Measurements from ENCODE around the gene CD101. TPM values are rescaled to one million over a fixed set of nuclear protein-coding genes. Genes with fewer than 3 reads are reported as not detected.

CD101 gene
- total RNA-seq, 1 experiment from 2014 or later = 1.2 TPM

GRCh38 chr1:117003223-117003875 lies 1.8 kb downstream of the CD101 start:
- Histone ChIP-seq H3K27me3 (ENCODE audit: insufficient read depth, low read length) (no peaks in the 10 kb centered on the region), H2AFZ (ENCODE audit: low read depth, low read length, poor library complexity, severe bottlenecking) (no peak overlapping the region), H3K4me2 (ENCODE audit: low read length) (no peak overlapping the region), H3K9me3 (ENCODE audit: control insufficient read depth in 1 of 2, insufficient read depth in 1 of 2, low read depth in 1 of 2, low read length in 2 of 2) (no peaks in the 10 kb centered on the region), H3K4me3 (replicated peaks in 1 of 2; ENCODE audit: low read depth in 1 of 2, low read length in 2 of 2) (no peak overlapping the region), H3K36me3 (ENCODE audit: control insufficient read depth in 1 of 2, insufficient read depth in 2 of 2, low read length in 2 of 2) (no peaks in the 10 kb centered on the region), H3K9ac (ENCODE audit: low read length) (no peak overlapping the region), H3K27ac (ENCODE audit: low read depth, low read length) (no peak overlapping the region), H3K79me2 (ENCODE audit: insufficient read depth, low read length) (no peaks in the 10 kb centered on the region), H3K9me2 (ENCODE audit: insufficient read depth) (no peaks in the 10 kb centered on the region), H3K4me1 (ENCODE audit: control insufficient read depth in 1 of 2, insufficient read depth in 2 of 2, low read length in 2 of 2) (peaks cover 0 to 5% of the 10 kb centered on the region in 2 experiments; a peak in 1 of 4 replicates), H4K20me1 (ENCODE audit: insufficient read depth) (no peaks in the 10 kb centered on the region)
- ChIA-PET CTCF (no interaction called here), POLR2A (no interaction called here), RAD21 (ENCODE audit: low non-redundant PET in 1 of 2, low total read pairs in 2 of 2, uncharacterized antibody in 2 of 2, unreplicated experiment in 2 of 2) (no interaction called here)
- intact Hi-C loops (cut with micrococcal nuclease) = no loop called here
- BruUV-seq (replicated peaks) = no TSS peak
- DNase-seq (ENCODE audit: low read depth, low spot score) = no peak
- TF ChIP-seq TCF7L2 (IDR thresholded peaks at IDR 0.05; ENCODE audit: borderline replicate concordance, extremely low read depth, insufficient read depth, insufficient read length) (no peak), CEBPB (IDR thresholded peaks at IDR 0.05; ENCODE audit: low read depth) (no peak), CBX3 (IDR thresholded peaks at IDR 0.05; ENCODE audit: low read depth) (no peak), SIN3A (IDR thresholded peaks at IDR 0.05; ENCODE audit: low read depth) (no peak), EGR1 (IDR thresholded peaks at IDR 0.05; ENCODE audit: low read depth) (no peak), EZH2phosphoT487 (IDR thresholded peaks at IDR 0.05; ENCODE audit: borderline replicate concordance) (no peak), ELF1 (IDR thresholded peaks at IDR 0.05; ENCODE audit: borderline replicate concordance, low read depth) (no peak)
- ATAC-seq = no peak

GRCh38 chr1:117007719-117008013 lies 6.1 kb downstream of the CD101 start:
- ChIA-PET RAD21 (ENCODE audit: low non-redundant PET in 1 of 2, low total read pairs in 2 of 2, uncharacterized antibody in 2 of 2, unreplicated experiment in 2 of 2) (no interaction called here), POLR2A (no interaction called here), CTCF (no interaction called here)
- Histone ChIP-seq H3K27ac (ENCODE audit: low read depth, low read length) (no peak overlapping the region), H3K4me3 (replicated peaks in 1 of 2; ENCODE audit: low read depth in 1 of 2, low read length in 2 of 2) (no peak overlapping the region), H3K4me2 (ENCODE audit: low read length) (no peak overlapping the region), H2AFZ (ENCODE audit: low read depth, low read length, poor library complexity, severe bottlenecking) (no peak overlapping the region), H3K9ac (ENCODE audit: low read length) (no peak overlapping the region), H3K9me3 (ENCODE audit: control insufficient read depth in 1 of 2, insufficient read depth in 1 of 2, low read depth in 1 of 2, low read length in 2 of 2) (no peaks in the 10 kb centered on the region), H3K36me3 (ENCODE audit: control insufficient read depth in 1 of 2, insufficient read depth in 2 of 2, low read length in 2 of 2) (no peaks in the 10 kb centered on the region), H3K27me3 (ENCODE audit: insufficient read depth, low read length) (no peaks in the 10 kb centered on the region), H3K9me2 (ENCODE audit: insufficient read depth) (no peaks in the 10 kb centered on the region), H3K79me2 (ENCODE audit: insufficient read depth, low read length) (no peaks in the 10 kb centered on the region), H4K20me1 (ENCODE audit: insufficient read depth) (no peaks in the 10 kb centered on the region), H3K4me1 (ENCODE audit: control insufficient read depth in 1 of 2, insufficient read depth in 2 of 2, low read length in 2 of 2) (no peaks in the 10 kb centered on the region)
- ATAC-seq (no peak), DNase-seq (ENCODE audit: low read depth, low spot score) (no peak)
- intact Hi-C loops (cut with micrococcal nuclease) = no loop called here
- no TSS peak for BruUV-seq (replicated peaks)
- TF ChIP-seq CTCF (IDR thresholded peaks at IDR 0.05 in 2 of 3, conservative IDR thresholded peaks at IDR 0.05 in 1 of 3; ENCODE audit: borderline replicate concordance in 1 of 3, insufficient read depth in 1 of 3, low read depth in 2 of 3, low read length in 2 of 3) (no peak), POLR2AphosphoS5 (IDR thresholded peaks at IDR 0.05; ENCODE audit: low read depth, low read length) (no peak), SP1 (IDR thresholded peaks at IDR 0.05; ENCODE audit: low read depth) (no peak), SRF (IDR thresholded peaks at IDR 0.05; ENCODE audit: low read depth) (no peak), RAD21 (IDR thresholded peaks at IDR 0.05; ENCODE audit: low read depth) (no peak)
